Adrenal gland (tissue), 12 donors: ENCODE measurements around the gene GSTO2. TPM values are rescaled to one million over a fixed set of nuclear protein-coding genes. Genes with fewer than 3 reads are reported as not detected.
A peak's percentile ranks its signal among the peaks of the same experiment; 100 is the strongest.

Experiments
- DNase-seq, 7 donors: peaks; one replicate each; pipeline ENCODE4 v3.0.0-alpha.2; 2019 to 2020
- H3K27ac ChIP-seq, 5 donors: fragments of 200-600 bp; sonication (generic) in 4 of 5; 1 replicate in 3 of 5; 2 replicates in 2 of 5; pipeline versions ENCODE4 v1.5.1 to v1.8.0; 2016 to 2020; ENCODE audit warnings: mild to moderate bottlenecking in 1 of 5
- H3K27me3 ChIP-seq: fragments of 200-600 bp; 2 replicates; pipeline ENCODE4 v1.8.0; 2021
- H3K36me3 ChIP-seq, 2 donors: fragments of 200-600 bp; replicated peaks in 1 of 2; 1 replicate in 1 of 2; 2 replicates in 1 of 2; pipeline versions ENCODE4 v1.5.1 to v1.8.0; 2018 to 2022
- H3K4me1 ChIP-seq, 2 donors: fragments of 200-600 bp; replicated peaks in 1 of 2; 1 replicate in 1 of 2; 2 replicates in 1 of 2; pipeline versions ENCODE4 v1.5.1 to v1.8.0; 2018 to 2021
- H3K4me3 ChIP-seq, 4 donors: fragments of 200-600 bp; sonication (generic) in 3 of 4; one replicate each; pipeline ENCODE4 v1.5.1; 2016 to 2018
- H3K9me3 ChIP-seq, 3 donors: fragments of 200-600 bp; sonication (generic) in 1 of 3; replicated peaks in 1 of 3; 1 replicate in 2 of 3; 2 replicates in 1 of 3; pipeline versions ENCODE4 v1.5.1 to v1.8.0; 2016 to 2021
- CTCF ChIP-seq, 6 experiments: fragments of 450-650 bp in 4 of 6; fragments of 200-600 bp in 2 of 6; sonication (generic) in 1 of 6; IDR thresholded peaks; 1 replicate in 5 of 6; 2 replicates in 1 of 6; pipeline versions ENCODE4 v1.5.1 to v1.8.0; 2016 to 2021; ENCODE audit warnings: antibody characterized with exemption in 6 of 6, mild to moderate bottlenecking in 2 of 6, moderate library complexity in 1 of 6
- POLR2A ChIP-seq, 2 donors: fragments of 450-650 bp; IDR thresholded peaks; one replicate each; pipeline ENCODE4 v1.6.1; 2017; ENCODE audit warnings: antibody characterized with exemption in 2 of 2, mild to moderate bottlenecking in 2 of 2, moderate library complexity in 1 of 2
- WGBS, 4 donors: extraction: QIAGEN DNeasy Blood & Tissue Kit in 2 of 4; methylation state at CpG; one replicate each; pipeline versions ENCODE4 v1.1.5 to v1.1.7; 2013 to 2017; 5-methylcytosine and 5-hydroxymethylcytosine counted together
- intact Hi-C, 2 donors: fragments of 100-400 bp; cut with DNase I; formaldehyde crosslinking; loops; one replicate each; pipeline versions ENCODE4 v1.14.1 to v1.15.0; 2022 to 2023
- polyA plus RNA-seq, 3 donors: library from polyadenylated mRNA; stranded (reverse); fragments of 200-250 nt in 2 of 3; fragments of 350-450 nt in 1 of 3; fragmentation: Illumina TruSeq in 1 of 3; extraction: RNeasy Lipid Tissue Mini Kit (QIAGEN cat#74804) in 1 of 3; gene quantifications; one replicate each; pipeline ENCODE4 v1.2.3, GENCODE V29; 2013 to 2014
- total RNA-seq, 9 donors: library from RNA; depleted of rRNA in 4 of 9; stranded (reverse); fragments of >200 nt in 4 of 9; fragments of 120-200 nt in 1 of 9; fragmentation: NEBNext Ultra II Directional in 1 of 9; extraction: Animal tissue kit (Norgen Biotek cat#: 25700) in 1 of 9; gene quantifications; one replicate each; pipeline versions ENCODE4 v1.1.0 to v1.2.4, GENCODE V29; 2013 to 2023
- donor health status: healthy with polysubstance abuse.
- donor health status: Bipolar disorder and iron deficiency.
- donor health status: DM: yes; HTN: yes; CAD: no.
- donor health status: DM: no; HTN: no; CAD: no.
- donor health status: DM: no; HTN: no; CAD: no.
- donor health status: DM: yes; HTN: yes; CAD: no.

Gene GSTO2
- total and polyA plus RNA-seq, 12 donors, result 3.7 to 15.3 (median 7.3) TPM

DNA sequence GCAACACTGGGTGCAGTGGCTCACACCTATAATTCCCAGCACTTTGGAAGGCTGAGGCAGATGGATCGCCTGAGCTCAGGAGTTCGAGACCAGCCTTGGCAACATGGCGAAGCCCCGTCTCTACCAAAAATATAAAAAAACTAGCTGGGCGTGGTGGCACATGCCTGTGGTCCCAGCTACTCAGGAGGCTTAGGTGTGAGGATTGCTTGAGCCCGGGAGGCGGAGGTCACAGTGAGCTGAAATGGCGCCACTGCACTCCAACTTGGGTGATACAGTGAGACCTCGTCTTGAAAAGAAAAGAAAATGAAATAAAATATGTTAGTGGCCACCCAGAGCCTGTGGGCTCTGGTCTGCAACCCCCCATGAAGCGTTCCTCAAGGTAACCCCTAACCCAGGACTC is 55.9 kb downstream of the GSTO2 start:
- intact Hi-C loops, result no loop called here
- H3K4me3 ChIP-seq, result no peak overlapping the region
- no peaks in the 10 kb centered on the region for H3K9me3 ChIP-seq
- H3K27ac ChIP-seq, result peak overlapping the region; percentile 11 to 88 (median 49)
- H3K27me3 ChIP-seq, result no peaks in the 10 kb centered on the region
- no peaks in the 10 kb centered on the region for H3K36me3 ChIP-seq
- H3K4me1 ChIP-seq, result peaks cover 41 to 91% of the 10 kb centered on the region in 2 donors
- WGBS, 4 donors, result 91 to 95% (median 95%) methylated on average over 10 of the region's 10 CpGs
- no peak for DNase-seq
- TF ChIP-seq CTCF (IDR thresholded peaks at IDR 0.05), result no peak
- no peak for TF ChIP-seq POLR2A (IDR thresholded peaks at IDR 0.05)

DNA sequence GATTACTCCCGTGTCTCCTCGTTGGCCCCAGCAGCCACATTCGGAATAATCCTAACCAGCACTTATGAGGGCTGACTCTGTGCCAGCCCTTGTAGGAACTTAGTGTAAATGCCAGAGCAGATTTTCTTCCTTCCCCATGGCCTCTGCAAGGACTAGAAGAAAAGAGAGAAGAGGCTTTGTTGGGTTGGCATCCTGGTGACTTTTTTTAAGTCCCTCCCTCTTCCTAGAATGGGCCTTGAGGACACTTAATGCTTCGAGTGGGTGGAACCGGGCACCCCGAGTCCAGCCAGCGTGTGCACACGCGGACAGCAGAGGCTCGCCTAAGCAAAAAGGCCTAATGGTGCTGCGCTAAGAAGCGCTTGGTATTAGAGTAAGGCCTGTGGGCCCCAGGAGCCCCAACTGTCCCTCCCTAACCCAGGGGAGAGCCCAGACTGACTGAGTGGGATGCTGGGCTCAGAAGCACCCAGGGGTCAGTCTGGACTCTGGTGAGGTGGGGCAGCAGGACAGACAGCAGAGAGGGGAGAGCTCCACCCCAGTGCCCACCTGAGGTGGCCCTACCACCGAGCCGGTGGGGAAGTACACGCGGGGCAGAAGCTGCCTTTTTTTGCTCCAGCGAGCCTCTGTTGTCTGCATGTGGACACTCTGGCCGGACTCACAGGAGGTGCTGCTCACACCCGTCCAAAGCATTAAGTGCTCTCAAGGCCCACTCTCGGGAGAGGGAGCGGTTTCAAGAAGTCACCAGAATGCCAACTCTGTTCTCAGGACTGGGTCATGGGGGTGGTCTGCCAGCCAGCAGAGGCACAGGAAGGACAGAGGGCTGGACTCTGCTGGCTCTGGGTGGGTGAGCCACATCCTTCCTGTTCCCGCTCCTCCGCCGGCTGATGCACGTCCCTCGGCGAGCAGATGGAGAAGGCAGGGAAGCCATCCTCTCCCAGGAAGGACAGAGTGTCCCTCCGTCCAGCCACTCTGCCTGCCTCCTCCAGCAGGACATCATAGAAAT is 56.8 kb downstream of the GSTO2 start:
- no peaks in the 10 kb centered on the region for H3K36me3 ChIP-seq
- 67 to 77% (median 76%) methylated on average over 26 to 28 of the region's 28 CpGs for WGBS, 4 donors
- no peaks in the 10 kb centered on the region for H3K9me3 ChIP-seq
- peak in 4 of 7 donors; percentile 40 to 61 (median 54) for DNase-seq
- TF ChIP-seq POLR2A (IDR thresholded peaks at IDR 0.05), result peak in 1 of 2 donors; percentile 12
- TF ChIP-seq CTCF (IDR thresholded peaks at IDR 0.05), result no peak
- H3K4me1 ChIP-seq, result peaks cover 48 to 93% of the 10 kb centered on the region in 2 donors
- peak overlapping the region; percentile 31 to 88 (median 49) for H3K27ac ChIP-seq
- peak overlapping the region in 1 of 4 donors; percentile 12 for H3K4me3 ChIP-seq
- H3K27me3 ChIP-seq, result no peaks in the 10 kb centered on the region
- intact Hi-C loops, result no loop called here

DNA sequence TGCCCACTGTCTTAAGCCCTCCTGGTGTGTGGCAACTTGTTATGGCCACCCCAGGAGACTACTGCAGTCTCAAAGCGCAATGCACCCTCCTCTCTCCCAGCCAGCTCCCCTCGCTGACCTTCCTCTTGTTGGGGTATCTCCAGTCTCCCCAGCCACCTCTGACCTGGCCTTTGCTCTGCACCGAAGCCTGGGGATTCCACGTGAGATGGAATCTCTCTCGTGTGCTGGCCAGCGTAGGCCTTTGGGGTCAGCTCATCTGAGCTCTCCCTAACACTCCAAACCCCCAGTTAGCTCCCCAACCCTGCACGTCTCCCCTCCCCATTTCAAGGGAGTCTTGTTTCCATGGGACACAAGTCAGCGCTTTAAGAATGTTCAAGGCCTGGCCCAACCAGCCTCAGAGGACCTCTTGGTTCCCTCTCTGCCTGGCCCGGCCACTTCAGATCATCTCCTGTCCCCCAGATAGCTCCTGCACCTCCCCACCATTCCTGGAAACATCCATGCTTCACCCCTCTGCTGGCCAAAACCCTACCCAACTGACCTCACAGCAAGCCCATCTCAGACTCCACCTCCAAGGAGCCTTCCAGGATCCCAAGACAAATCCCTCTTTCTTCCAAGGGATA is 58.1 kb downstream of the GSTO2 start:
- no peaks in the 10 kb centered on the region for H3K36me3 ChIP-seq
- no peak overlapping the region for H3K4me3 ChIP-seq
- H3K4me1 ChIP-seq, result peaks cover 60 to 93% of the 10 kb centered on the region in 2 donors
- H3K9me3 ChIP-seq, result no peaks in the 10 kb centered on the region
- TF ChIP-seq CTCF (IDR thresholded peaks at IDR 0.05) (no peak), POLR2A (IDR thresholded peaks at IDR 0.05) (no peak)
- H3K27me3 ChIP-seq, result no peaks in the 10 kb centered on the region
- DNase-seq, result no peak
- intact Hi-C loops, result no loop called here
- H3K27ac ChIP-seq, result peak overlapping the region in 4 of 5 donors; percentile 3 to 88 (median 64)
- WGBS, 4 donors, result 87 to 92% (median 89%) methylated on average over 9 of the region's 9 CpGs
